Renal pelvis (tissue), 4 donors: ENCODE results near the gene AFF2. TPM values are rescaled to one million over a fixed set of nuclear protein-coding genes. Genes with fewer than 3 reads are reported as not detected.

ENCODE experiments used
- DNase-seq: peaks from one replicate; pipeline ENCODE4 v3.0.0-alpha.2; 2013
- polyA plus RNA-seq, 3 donors: library from polyadenylated mRNA; unstranded; fragments of 120-200 nt; gene quantifications; one replicate each; pipeline ENCODE4 v1.2.1, GENCODE V29; 2013; ENCODE audit not compliant: insufficient read length in 3 of 3

The AFF2 gene
- polyA plus RNA-seq, 3 donors, result 4.0 to 4.7 (median 4.2) TPM

- no peak for DNase-seq
These were observed 426.0 kb downstream of the AFF2 start for GRCh38 chrX:148926371-148926770.

GRCh38 chrX:148928811-148929210, 428.4 kb downstream of the AFF2 start:
- no peak for DNase-seq

- DNase-seq, result no peak
These were observed 429.3 kb downstream of the AFF2 start for GRCh38 chrX:148929686-148930085.

- no peak for DNase-seq
These were observed 429.9 kb downstream of the AFF2 start for GRCh38 chrX:148930206-148930729.

GRCh38 chrX:148933881-148934280, 433.5 kb downstream of the AFF2 start:
- no peak for DNase-seq

- DNase-seq, result no peak
These were observed 437.9 kb downstream of the AFF2 start for GRCh38 chrX:148938348-148938747.

- DNase-seq, result no peak
These were observed 440.1 kb downstream of the AFF2 start for GRCh38 chrX:148940411-148940996.

GRCh38 chrX:148942754-148943153, 442.3 kb downstream of the AFF2 start:
- no peak for DNase-seq

- DNase-seq, result no peak
These were observed 447.1 kb downstream of the AFF2 start for GRCh38 chrX:148947399-148947975.

- DNase-seq, result no peak
These were observed 455.9 kb downstream of the AFF2 start for GRCh38 chrX:148956352-148956751.

- DNase-seq, result no peak
These were observed 458.5 kb downstream of the AFF2 start for GRCh38 chrX:148958901-148959300.

GRCh38 chrX:148960060-148960459, 459.6 kb downstream of the AFF2 start:
- DNase-seq, result no peak

- no peak for DNase-seq
These were observed 461.6 kb downstream of the AFF2 start for GRCh38 chrX:148961985-148962384.

GRCh38 chrX:148976571-148977400, 476.4 kb downstream of the AFF2 start:
- no peak for DNase-seq

- DNase-seq, result no peak
These were observed 479.4 kb downstream of the AFF2 start for GRCh38 chrX:148979786-148980185.

- no peak for DNase-seq
These were observed 483.8 kb downstream of the AFF2 start for GRCh38 chrX:148984238-148984637.

- no peak for DNase-seq
These were observed 491.1 kb downstream of the AFF2 start for GRCh38 chrX:148991502-148991901.

- no peak for DNase-seq
These were observed 495.2 kb downstream of the AFF2 start for GRCh38 chrX:148995661-148996060.

GRCh38 chrX:149002320-149002719, 501.9 kb downstream of the AFF2 start:
- no peak for DNase-seq

- DNase-seq, result no peak
These were observed 503.6 kb downstream of the AFF2 start for GRCh38 chrX:149003863-149004660.

- DNase-seq, result no peak
These were observed 504.5 kb downstream of the AFF2 start for GRCh38 chrX:149004936-149005335.

- DNase-seq, result no peak
These were observed 505.8 kb downstream of the AFF2 start for GRCh38 chrX:149006235-149006634.
